Ovary (tissue), 3 donors: ENCODE data around the gene NOL9.

Experiments used
- CTCF ChIP-seq, 3 donors: fragments of 450-650 bp in 2 of 3; fragments of 200-600 bp in 1 of 3; IDR thresholded peaks; one replicate each; pipeline versions ENCODE4 v1.5.1 to v1.8.0; 2016 to 2022; ENCODE audit warnings: antibody characterized with exemption in 3 of 3, mild to moderate bottlenecking in 1 of 3
- POLR2A ChIP-seq: fragments of 450-650 bp; IDR thresholded peaks from one replicate; pipeline ENCODE4 v1.6.1; 2017; ENCODE audit warnings: antibody characterized with exemption, mild to moderate bottlenecking, moderate library complexity
- donor health status: DM: no; HTN: no; CAD: no.

- TF ChIP-seq CTCF (IDR thresholded peaks at IDR 0.05), result no peak
- no peak for TF ChIP-seq POLR2A
These were observed 46.0 kb downstream of the NOL9 start for GRCh38 chr1:6508154-6508815.
